HG02852 (cell line): ENCODE data around the gene PKP1.

Experiments used
- ATAC-seq: cut with Tn5 transposase; IDR thresholded peaks from one replicate; pipeline ENCODE4 v1.9.1; 2021; ENCODE audit warnings: mild to moderate bottlenecking, moderate library complexity; ENCODE audit not compliant: unreplicated experiment

PKP1 gene

GRCh38 chr1:201277441-201277840, 5.9 kb upstream of the PKP1 start:
- ATAC-seq = no peak

DNA sequence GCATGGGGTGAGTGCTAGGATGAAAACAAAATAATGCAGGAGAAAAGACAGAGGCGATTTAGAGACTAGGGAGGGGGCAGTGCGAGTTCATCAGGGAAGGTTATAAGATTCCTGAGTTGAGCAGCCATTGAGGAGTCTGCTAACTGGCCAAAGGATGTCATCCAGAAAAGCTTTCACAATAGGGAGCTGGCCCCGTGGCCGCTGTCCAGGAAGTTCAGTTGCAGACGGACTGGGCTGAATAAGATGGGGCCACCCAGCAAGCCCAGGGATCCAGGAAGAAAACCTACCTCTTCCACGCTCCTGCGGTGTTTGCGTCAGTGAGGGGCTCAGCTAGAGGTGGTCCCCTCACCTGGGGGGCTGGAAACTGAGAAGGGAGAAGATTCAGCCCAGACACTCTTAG, 4.0 kb upstream of the PKP1 start:
- no peak for ATAC-seq

DNA sequence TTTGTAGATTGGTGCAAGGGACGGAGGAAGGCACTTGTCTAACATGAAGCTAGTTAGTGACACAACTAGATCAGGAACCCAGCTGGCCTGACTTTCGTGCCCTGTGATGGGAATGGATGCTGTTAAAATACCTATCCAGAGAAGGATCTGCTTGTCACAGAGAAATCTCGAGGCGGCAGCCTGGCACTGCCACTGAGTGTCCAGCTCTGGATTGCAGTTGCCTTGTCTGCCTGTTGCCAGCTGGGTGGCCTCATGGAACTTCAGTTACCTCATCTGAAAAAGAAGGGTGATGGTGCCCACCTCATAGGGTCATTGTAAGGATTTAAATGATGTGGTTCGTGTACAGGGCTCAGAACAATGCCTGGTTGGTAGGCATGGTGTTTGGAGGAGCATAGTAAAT, 2.4 kb upstream of the PKP1 start:
- no peak for ATAC-seq

- no peak for ATAC-seq
These were observed 1.7 kb upstream of the PKP1 start for GRCh38 chr1:201281573-201281972.

- no peak for ATAC-seq
These were observed 1.1 kb upstream of the PKP1 start for GRCh38 chr1:201282216-201282615.

GRCh38 chr1:201283836-201284553, 689 bp downstream of the PKP1 start:
- no peak for ATAC-seq

GRCh38 chr1:201284636-201285035, 1.3 kb downstream of the PKP1 start:
- no peak for ATAC-seq

- no peak for ATAC-seq
These were observed 2.5 kb downstream of the PKP1 start for GRCh38 chr1:201285846-201286245.

DNA sequence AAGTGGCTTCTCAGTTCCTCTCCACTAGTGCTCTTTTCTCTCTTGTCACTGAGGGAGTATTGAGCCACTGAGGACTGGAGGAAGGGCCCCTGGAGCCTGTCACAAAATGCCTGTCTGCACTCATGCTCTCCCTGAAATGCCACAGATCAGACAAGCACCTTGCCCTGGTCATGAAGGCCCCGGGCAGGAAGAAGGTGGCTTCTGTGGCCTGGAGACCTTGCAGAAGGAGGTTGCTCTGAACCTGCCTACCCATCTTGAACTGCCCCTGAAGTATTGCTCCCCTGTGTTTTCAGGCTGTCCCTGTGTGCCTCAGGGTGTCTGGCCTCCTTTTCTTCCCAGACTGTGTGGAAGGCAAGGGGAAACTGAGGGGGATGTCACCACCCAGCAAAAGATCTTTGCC, 3.1 kb downstream of the PKP1 start:
- ATAC-seq = no peak

DNA sequence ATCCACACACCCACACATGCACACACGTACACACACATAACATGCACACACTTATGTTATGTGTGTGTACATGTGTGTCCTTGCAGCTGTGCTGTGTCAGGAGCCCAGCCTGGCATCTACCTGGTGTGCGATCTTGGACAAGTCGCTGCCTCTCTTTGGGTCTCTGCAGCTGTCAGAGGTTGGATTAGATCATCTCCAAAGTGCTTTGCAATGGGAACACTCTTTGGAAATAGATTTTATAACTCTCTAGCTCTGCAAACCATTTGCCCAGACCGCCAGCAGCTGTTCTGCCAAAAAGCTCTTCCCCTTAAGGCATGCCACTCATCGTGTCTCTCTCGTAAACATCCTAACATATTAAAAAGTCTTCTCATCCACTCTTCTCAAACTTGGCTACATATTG, 4.7 kb downstream of the PKP1 start:
- ATAC-seq = no peak

DNA sequence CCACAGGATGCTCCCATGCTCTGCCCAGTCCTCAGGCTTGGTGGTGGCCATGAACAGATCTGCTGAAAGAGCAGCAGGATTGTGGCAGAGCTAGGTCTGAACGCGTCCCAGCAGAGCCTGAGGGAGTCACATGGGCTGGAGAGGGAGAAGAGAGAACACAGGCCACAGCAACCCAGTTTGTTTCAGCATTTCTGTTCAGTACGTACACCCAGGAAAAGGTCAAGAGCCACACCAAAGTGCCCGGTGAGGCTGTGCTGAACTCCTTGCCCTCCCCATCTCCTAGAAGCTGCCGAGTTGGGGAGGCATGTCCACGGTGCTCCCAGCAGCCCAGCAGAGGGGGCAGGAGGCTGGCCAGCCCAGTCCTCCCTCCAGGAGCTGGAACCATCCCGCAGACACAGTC, 5.5 kb downstream of the PKP1 start:
- ATAC-seq = no peak

DNA sequence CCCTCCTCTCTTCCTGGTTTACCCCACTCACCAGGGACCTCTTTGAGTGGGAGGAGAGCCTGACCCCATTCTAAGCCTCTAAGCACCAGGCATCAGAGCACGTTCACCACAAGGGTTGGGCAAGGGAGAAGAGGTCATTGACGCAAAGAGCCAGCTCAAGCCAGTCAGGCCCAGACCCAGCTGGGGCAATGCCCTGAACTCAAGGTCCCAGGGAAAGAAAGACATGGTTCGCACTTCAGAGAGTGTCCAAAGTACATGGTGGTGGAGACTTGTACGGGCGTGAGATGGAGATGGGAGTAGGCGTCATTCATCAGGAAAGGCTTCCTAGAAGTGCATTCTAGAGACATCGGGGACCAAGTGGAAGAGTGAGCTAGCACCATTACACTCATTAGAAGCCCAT, 7.2 kb downstream of the PKP1 start:
- no peak for ATAC-seq

- no peak for ATAC-seq
These were observed 8.6 kb downstream of the PKP1 start for GRCh38 chr1:201291916-201292315.

DNA sequence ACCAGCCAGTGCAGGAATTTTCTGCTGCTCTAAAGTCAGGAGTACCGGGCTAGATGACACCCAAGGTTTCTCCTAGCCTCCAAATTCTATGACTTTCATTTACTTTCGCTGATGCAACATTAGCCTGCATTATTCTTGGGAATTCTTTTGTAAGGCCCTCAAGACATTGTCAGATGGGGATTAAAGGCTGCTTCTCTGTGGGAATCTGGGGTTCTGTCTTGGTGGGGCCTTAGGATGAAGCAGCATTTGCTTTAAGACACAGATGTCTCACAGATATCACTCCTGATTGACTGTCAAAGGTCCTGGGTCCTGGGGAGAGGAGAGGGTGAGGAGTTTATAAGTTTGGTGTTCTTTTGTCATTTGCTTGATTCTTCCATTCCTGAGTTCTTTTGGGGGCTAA, 11.6 kb downstream of the PKP1 start:
- no peak for ATAC-seq

DNA sequence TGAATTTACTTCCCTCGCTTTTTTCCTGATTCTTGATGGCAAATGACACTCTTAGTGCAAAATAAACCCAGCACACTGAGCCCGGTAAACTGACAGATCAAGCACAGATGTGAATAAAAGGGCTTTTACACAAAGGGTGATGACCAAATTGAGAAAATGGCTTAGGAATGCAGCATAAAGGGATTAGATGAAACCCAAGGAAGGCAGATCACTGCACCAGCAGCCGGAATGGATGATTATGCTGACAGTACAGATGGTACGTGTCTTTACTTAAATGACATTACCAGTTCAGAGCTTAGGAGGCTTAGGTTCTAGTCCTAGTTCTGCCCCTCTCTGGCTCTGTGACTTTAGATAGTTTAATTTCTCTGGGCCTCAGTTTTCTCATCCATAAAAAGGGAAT, 12.0 kb downstream of the PKP1 start:
- no peak for ATAC-seq

DNA sequence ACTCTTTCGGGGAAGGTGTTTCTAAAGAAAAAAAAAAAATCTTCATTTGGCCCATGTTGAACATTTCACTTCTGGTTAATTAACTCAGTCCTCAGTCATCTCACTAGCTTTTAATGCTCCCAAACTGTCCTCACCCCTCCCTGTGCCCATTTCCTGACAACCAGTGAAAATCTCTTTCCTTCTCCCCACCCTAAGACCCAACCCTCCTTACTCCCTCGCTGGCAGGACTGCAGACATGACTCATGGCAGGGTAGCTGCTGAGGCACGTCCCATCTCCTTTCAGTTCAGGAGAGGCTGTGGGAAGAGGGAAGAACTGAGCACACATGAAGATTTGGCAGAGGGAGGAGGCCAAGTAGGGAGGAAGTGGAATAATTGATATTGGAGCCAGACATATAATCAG, 12.6 kb downstream of the PKP1 start:
- no peak for ATAC-seq

DNA sequence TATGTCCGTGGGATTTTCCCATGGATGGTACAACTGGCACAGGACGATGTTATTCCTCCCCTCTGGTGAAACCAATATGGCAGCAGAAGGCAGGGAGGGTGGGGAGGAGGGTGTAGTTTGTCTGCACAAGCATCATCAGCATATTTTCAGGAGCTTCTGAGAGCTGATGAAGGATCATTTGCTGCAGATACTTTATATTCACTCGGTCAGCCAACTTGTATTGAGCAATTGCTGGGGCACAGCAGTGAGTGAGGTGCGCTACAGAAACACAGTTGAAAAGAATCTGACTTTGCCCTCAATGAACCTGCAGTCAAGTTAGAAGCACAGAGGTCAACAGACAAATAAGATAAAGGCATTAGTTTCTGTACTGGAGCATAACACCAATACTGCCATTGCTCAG, 13.0 kb downstream of the PKP1 start:
- ATAC-seq = no peak

DNA sequence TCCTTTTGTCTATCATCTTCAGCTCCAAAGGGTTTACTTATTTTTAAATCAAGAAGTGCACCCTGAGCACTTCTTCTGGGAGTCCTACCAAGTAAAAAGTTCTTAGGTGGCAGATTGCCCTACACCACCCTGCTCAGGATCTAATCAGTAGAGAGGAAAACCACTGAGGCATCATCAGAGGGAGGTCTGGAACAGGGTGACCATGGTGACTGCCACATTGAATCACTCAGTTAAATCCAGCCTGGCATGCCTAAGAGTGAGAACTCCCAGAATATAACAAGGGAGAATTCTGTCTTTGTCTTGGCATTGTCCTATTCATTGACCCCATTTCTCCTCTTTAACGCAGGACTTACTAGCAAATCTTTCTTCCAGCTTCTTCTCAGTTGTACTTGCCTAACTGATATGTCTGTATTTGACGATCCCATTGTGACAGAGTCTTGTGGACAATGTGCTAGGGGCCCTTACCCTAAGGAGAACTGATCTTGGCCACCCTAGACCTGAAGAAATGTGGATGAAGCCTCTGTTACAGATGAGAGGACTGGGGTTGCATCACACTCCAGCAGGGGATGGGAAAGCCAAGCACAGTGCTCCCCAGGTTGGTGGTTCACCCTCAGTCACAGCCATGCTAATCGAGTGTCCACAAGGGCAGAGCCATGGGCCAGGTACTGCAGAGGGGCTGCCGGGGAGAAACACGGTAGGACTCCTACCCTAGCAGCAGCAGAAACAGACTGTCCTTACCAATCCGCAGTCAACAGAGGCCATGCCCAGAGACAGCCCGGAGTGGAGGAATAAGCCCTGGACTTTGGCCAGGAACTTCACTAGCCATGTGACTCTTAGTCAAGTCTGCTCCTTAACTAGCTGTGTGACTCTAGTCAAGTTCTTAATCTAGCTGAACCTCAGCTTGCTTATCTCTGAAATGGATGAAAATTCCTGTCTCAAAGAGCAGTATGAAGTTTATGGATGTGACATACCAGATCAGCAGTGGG, 15.4 kb downstream of the PKP1 start:
- ATAC-seq = no peak

DNA sequence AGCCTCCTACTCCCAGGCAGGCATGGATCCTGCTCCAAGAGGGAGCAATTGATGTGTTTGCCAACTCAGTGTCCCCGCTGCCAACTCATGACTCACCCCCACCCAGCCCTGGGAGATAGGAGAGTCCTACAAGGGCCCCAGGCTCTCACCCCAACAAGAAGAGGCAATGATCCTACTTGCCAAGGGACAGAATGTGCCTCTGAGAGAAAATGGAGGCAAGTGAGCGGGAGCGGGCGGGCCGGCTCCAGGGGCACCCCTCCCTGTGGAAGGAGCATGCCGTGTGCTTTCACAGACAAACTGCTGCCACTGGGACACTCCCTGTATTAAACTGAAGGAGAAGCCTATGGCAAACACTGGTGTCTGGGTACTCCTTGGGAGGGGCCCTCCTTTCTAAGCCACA, 16.7 kb downstream of the PKP1 start:
- no peak for ATAC-seq

GRCh38 chr1:201300641-201301040, 17.3 kb downstream of the PKP1 start:
- no peak for ATAC-seq

DNA sequence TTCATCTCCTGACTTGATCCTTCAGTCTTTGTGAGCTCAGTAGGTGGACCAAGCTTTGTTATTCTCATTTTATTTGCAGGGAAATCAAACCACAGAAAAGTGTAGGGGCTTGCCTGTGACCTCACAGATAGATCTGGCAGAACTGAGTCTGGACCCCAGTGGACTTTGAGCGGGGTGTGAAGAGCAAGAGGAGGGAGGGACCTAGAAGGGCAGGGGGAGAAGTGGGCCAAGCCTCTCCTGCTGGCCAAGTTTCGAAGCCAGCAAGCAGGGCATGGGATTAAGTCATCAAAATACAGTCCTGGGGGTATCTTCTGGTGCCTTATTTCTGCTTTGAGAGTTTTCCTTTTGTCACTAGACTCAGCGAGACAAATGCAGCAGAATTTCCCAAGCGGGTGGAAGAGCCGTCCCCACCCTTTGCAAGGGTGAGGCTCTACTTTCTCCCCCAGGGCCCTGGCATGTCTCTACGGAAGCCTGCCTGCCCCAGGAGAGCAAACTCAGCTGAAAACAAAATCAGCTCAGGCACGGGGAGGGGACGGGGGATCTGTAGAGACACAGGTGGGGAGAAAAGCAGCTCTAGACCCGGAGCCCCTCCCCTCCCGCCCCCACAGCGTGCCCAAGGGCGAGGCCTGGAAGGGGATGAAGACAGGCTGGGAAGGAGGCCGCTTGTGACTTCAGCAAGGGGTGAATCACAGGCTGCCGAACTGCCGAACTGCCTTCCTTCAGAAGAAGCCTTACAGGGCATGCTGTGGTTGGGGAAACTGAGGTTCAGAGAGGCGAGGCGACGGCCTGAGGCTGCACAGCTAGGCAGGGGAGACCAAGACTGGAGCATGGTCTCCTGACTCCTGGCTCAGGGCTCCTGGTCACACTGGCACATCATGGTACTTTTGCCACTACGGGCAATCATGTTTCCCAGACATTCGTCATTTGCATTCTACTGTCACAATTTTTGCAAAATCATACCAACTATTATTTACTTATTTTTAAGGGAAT, 19.2 kb downstream of the PKP1 start:
- ATAC-seq = no peak
